KMS-11 (cell line): ENCODE results near the gene NUDT14.

Experiments
- H2AFZ ChIP-seq: fragments of 200-600 bp; sonication (generic); 2 replicates; pipeline ENCODE4 v1.6.1; 2016; ENCODE audit warnings: antibody characterized with exemption, mixed run types, low read depth
- H3K27ac ChIP-seq: fragments of 200-600 bp; sonication (generic); 2 replicates; pipeline ENCODE4 v1.6.1; 2016; ENCODE audit warnings: mild to moderate bottlenecking, mixed run types
- H3K27me3 ChIP-seq: fragments of 200-600 bp; sonication (generic); 2 replicates; pipeline ENCODE4 v1.6.1; 2017; ENCODE audit warnings: mild to moderate bottlenecking, low read depth, mixed run types, moderate library complexity; ENCODE audit not compliant: insufficient read depth
- H3K36me3 ChIP-seq: fragments of 200-600 bp; sonication (generic); 2 replicates; pipeline ENCODE4 v1.6.1; 2017; ENCODE audit warnings: mild to moderate bottlenecking, mixed run types; ENCODE audit not compliant: insufficient read depth
- H3K4me1 ChIP-seq: fragments of 200-600 bp; sonication (generic); 2 replicates; pipeline ENCODE4 v1.6.1; 2016; ENCODE audit warnings: mild to moderate bottlenecking, low read depth, mixed run types; ENCODE audit not compliant: poor library complexity, severe bottlenecking
- H3K4me2 ChIP-seq: fragments of 200-600 bp; sonication (generic); 2 replicates; pipeline ENCODE4 v1.7.0; 2016; ENCODE audit warnings: mild to moderate bottlenecking, mixed run types
- H3K4me3 ChIP-seq: fragments of 200-600 bp; sonication (generic); IDR thresholded peaks from 2 replicates; pipeline ENCODE4 v1.6.1; 2017; ENCODE audit warnings: low read depth, low read length, mixed read lengths; ENCODE audit not compliant: insufficient read depth
- H3K79me2 ChIP-seq: fragments of 200-600 bp; sonication (generic); 2 replicates; pipeline ENCODE4 v1.6.1; 2016; ENCODE audit warnings: low read depth, mixed run types; ENCODE audit not compliant: insufficient read depth
- H3K9ac ChIP-seq: fragments of 200-600 bp; sonication (generic); 2 replicates; pipeline ENCODE4 v1.6.1; 2016; ENCODE audit warnings: mild to moderate bottlenecking, mixed run types
- H4K20me1 ChIP-seq: fragments of 200-600 bp; sonication (generic); 2 replicates; pipeline ENCODE4 v1.6.1; 2016; ENCODE audit warnings: mild to moderate bottlenecking, mixed run types; ENCODE audit not compliant: insufficient read depth
- TF ChIP-seq, protein P1 (sequence below): fragments of 200-600 bp; sonication (generic); conservative IDR thresholded peaks from 2 replicates; pipeline ENCODE4 v1.6.1; 2017; ENCODE audit warnings: low read depth, mild to moderate bottlenecking, antibody characterized with exemption, low read length, moderate library complexity, mixed read lengths

The NUDT14 gene

DNA sequence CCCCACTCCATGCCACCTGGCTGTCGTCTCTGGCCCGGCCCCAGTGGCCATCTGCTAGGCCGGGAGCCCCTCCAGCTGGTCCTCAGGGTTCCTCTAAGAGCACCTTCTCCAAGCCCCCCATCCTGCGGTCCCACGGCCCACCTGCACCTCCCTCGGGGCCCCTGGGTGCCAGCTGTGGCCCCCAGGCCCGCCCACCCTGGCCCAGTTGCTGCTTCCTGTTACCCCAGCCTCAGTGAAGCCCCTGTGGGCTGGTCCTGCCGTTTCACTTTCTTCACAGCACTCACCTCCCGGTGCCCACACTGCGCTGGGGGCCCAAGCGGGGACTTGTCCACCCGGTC, 27.6 kb upstream of the NUDT14 start:
- no peak overlapping the region for H2AFZ ChIP-seq
- no peaks in the 10 kb centered on the region for H3K79me2 ChIP-seq
- no peak overlapping the region for H3K9ac ChIP-seq
- no peaks in the 10 kb centered on the region for H3K4me1 ChIP-seq
- H4K20me1 ChIP-seq: no peaks in the 10 kb centered on the region
- no peaks in the 10 kb centered on the region for H3K27me3 ChIP-seq
- H3K27ac ChIP-seq: no peak overlapping the region
- no peaks in the 10 kb centered on the region for H3K36me3 ChIP-seq
- H3K4me3 ChIP-seq: no peak overlapping the region
- H3K4me2 ChIP-seq: no peak overlapping the region
- TF ChIP-seq, protein P1, sequence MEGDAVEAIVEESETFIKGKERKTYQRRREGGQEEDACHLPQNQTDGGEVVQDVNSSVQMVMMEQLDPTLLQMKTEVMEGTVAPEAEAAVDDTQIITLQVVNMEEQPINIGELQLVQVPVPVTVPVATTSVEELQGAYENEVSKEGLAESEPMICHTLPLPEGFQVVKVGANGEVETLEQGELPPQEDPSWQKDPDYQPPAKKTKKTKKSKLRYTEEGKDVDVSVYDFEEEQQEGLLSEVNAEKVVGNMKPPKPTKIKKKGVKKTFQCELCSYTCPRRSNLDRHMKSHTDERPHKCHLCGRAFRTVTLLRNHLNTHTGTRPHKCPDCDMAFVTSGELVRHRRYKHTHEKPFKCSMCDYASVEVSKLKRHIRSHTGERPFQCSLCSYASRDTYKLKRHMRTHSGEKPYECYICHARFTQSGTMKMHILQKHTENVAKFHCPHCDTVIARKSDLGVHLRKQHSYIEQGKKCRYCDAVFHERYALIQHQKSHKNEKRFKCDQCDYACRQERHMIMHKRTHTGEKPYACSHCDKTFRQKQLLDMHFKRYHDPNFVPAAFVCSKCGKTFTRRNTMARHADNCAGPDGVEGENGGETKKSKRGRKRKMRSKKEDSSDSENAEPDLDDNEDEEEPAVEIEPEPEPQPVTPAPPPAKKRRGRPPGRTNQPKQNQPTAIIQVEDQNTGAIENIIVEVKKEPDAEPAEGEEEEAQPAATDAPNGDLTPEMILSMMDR: no peak

DNA sequence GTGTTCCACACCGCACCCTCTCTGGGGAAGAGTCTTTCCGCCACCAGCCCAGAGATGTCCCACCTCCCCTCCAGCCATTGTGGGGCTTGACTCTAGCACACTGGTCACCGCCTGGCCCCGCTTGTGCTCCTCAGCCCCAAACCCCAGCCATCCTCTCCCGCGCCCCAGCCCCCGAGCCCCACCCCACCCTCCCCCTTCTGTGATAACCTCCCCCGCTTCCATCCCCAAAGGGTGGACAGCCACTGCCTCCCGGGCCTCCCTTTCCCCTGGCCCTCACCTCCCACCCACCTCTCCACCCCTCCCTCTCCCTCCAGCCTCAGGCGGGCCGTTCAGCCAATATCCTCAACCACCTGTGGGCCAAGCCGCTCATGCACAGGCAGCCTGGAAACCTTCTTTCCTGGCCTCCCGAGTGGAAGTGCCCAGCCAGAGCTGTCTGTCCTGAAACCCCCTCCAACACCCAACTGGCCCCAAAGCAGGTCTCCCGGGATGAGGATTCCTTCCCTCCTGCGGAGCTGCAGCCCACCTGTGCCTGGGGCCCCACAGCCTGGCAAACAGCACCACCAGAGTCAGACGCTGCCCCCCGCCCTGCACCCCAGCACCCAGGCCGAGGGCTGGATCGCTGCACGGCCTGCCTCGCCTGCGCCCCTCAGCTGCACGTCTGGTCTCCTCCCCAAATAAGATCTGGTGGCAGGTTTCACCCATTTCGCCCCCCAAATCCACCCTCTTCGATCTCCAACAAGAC, 27.1 kb upstream of the NUDT14 start:
- TF ChIP-seq, protein P1: no peak
- Histone ChIP-seq H3K27me3 (no peaks in the 10 kb centered on the region), H3K79me2 (no peaks in the 10 kb centered on the region), H3K4me1 (no peaks in the 10 kb centered on the region), H3K27ac (no peak overlapping the region), H2AFZ (no peak overlapping the region), H3K4me2 (no peak overlapping the region), H3K36me3 (no peaks in the 10 kb centered on the region), H3K9ac (no peak overlapping the region), H4K20me1 (no peaks in the 10 kb centered on the region), H3K4me3 (no peak overlapping the region)

DNA sequence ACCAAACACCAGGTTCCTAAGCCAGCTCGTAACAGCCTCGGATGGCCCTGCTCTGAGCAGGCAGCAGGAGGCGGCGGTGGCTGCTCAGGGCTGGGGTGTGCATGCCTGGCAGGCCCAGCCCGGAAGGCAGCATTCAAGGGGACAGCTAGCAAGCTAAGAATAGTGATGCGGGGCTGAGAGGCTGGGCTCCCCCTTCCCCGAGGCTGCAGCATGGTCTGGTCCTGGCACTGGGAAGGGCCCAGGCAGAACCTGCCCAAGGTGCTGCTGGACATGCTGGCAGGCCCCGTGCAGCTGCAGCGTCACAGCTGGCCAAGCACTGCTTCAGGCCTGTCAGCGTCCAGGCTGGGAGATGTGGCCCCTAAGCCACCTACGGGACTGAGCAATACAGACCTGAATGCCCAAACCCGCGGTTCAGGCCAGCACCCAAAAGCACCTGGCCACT, 26.4 kb upstream of the NUDT14 start:
- no peak overlapping the region for H3K9ac ChIP-seq
- no peaks in the 10 kb centered on the region for H4K20me1 ChIP-seq
- no peak overlapping the region for H3K27ac ChIP-seq
- H3K36me3 ChIP-seq: no peaks in the 10 kb centered on the region
- no peaks in the 10 kb centered on the region for H3K27me3 ChIP-seq
- H3K4me3 ChIP-seq: no peak overlapping the region
- no peaks in the 10 kb centered on the region for H3K79me2 ChIP-seq
- no peak overlapping the region for H3K4me2 ChIP-seq
- TF ChIP-seq, protein P1: no peak
- H2AFZ ChIP-seq: no peak overlapping the region
- H3K4me1 ChIP-seq: no peaks in the 10 kb centered on the region

DNA sequence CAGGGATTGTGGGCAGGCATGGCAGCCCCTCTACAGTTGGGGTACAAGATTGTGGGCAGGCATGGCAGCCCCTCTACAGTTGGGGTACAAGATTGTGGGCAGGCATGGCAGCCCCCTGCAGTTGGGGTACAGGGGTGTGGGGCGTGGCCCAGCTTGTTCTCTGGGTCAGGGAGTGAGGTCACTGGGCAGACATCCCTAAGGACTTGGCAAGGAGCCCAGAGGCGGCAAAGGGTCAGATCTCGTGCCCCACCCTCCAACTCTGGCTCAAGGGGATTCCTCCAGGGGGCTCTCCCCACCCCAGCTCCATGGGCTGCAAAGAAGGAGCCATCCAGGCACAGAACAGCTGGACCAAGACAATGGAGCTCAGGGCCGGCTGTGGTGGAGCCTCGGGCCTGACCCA, 25.8 kb upstream of the NUDT14 start:
- H3K4me2 ChIP-seq: no peak overlapping the region
- H3K27me3 ChIP-seq: no peaks in the 10 kb centered on the region
- H3K27ac ChIP-seq: no peak overlapping the region
- TF ChIP-seq, protein P1: no peak
- H3K4me3 ChIP-seq: no peak overlapping the region
- no peaks in the 10 kb centered on the region for H3K79me2 ChIP-seq
- H3K9ac ChIP-seq: no peak overlapping the region
- no peaks in the 10 kb centered on the region for H3K36me3 ChIP-seq
- H3K4me1 ChIP-seq: no peaks in the 10 kb centered on the region
- H2AFZ ChIP-seq: no peak overlapping the region
- H4K20me1 ChIP-seq: no peaks in the 10 kb centered on the region
